OCI-LY1 (cell line): Measurements from ENCODE around the gene SEMA6B.

Experiments
- H2AFZ ChIP-seq: fragments of 200-600 bp; sonication (generic), shearing (Covaris generic); 2 replicates; pipeline ENCODE4 v1.6.0; 2014; ENCODE audit warnings: antibody characterized with exemption, mild to moderate bottlenecking, low read length
- H3F3A ChIP-seq: fragments of 200-600 bp; sonication (generic), shearing (Covaris generic); 2 replicates; pipeline ENCODE4 v1.6.0; 2014; ENCODE audit warnings: mild to moderate bottlenecking, antibody characterized with exemption, low read length, moderate library complexity; ENCODE audit not compliant: insufficient read depth
- H3K27ac ChIP-seq: fragments of 200-600 bp; sonication (generic); 2 replicates; pipeline ENCODE4 v1.5.1; 2014; ENCODE audit warnings: low read length, mixed run types, mild to moderate bottlenecking, low read depth; ENCODE audit not compliant: poor library complexity, severe bottlenecking
- H3K27me3 ChIP-seq: fragments of 200-600 bp; sonication (generic); 2 replicates; pipeline ENCODE4 v1.6.0; 2014; ENCODE audit warnings: antibody characterized with exemption, mild to moderate bottlenecking, low read length, moderate library complexity; ENCODE audit not compliant: insufficient read depth
- H3K36me3 ChIP-seq: fragments of 200-600 bp; sonication (generic); 2 replicates; pipeline ENCODE4 v1.6.1; 2014; ENCODE audit warnings: mild to moderate bottlenecking, antibody characterized with exemption, low read length, moderate library complexity, mixed read lengths; ENCODE audit not compliant: insufficient read depth
- H3K4me1 ChIP-seq: fragments of 200-600 bp; sonication (generic); 2 replicates; pipeline ENCODE4 v1.5.1; 2014; ENCODE audit warnings: mild to moderate bottlenecking, low read length, moderate library complexity; ENCODE audit not compliant: insufficient read depth, severe bottlenecking
- H3K4me2 ChIP-seq: fragments of 200-600 bp; sonication (generic), shearing (Covaris generic); 2 replicates; pipeline ENCODE4 v1.6.1; 2014; ENCODE audit warnings: low read length
- H3K4me3 ChIP-seq: fragments of 200-600 bp; sonication (generic); 2 replicates; pipeline ENCODE4 v1.5.1; 2014; ENCODE audit warnings: low read length, low read depth, mild to moderate bottlenecking, mixed read lengths; ENCODE audit not compliant: poor library complexity, severe bottlenecking
- H3K79me2 ChIP-seq: fragments of 200-600 bp; shearing (Covaris generic); 2 replicates; pipeline ENCODE4 v1.6.1; 2016; ENCODE audit warnings: mixed run types, low read length, mixed read lengths; ENCODE audit not compliant: insufficient read depth
- H3K9ac ChIP-seq: fragments of 200-600 bp; sonication (generic), shearing (Covaris generic); 2 replicates; pipeline ENCODE4 v1.6.1; 2014; ENCODE audit warnings: mild to moderate bottlenecking, low read length, mixed read lengths
- H3K9me2 ChIP-seq: fragments of 200-600 bp; sonication (generic), shearing (Covaris generic); 2 replicates; pipeline ENCODE4 v1.6.1; 2014; ENCODE audit warnings: low read depth, mild to moderate bottlenecking, low read length, mixed read lengths
- H3K9me3 ChIP-seq: fragments of 200-600 bp; shearing (Covaris generic); 2 replicates; pipeline ENCODE4 v1.6.1; 2014; ENCODE audit warnings: low read length, mixed read lengths
- H4K20me1 ChIP-seq: fragments of 200-600 bp; sonication (generic), shearing (Covaris generic); 2 replicates; pipeline ENCODE4 v1.6.0; 2016; ENCODE audit warnings: mild to moderate bottlenecking, low read length; ENCODE audit not compliant: insufficient read depth
- CTCF ChIP-seq: fragments of 200-600 bp; sonication (generic), shearing (Covaris generic); IDR thresholded peaks from 2 replicates; pipeline ENCODE4 v1.5.1; 2017; ENCODE audit warnings: mild to moderate bottlenecking, antibody characterized with exemption, low read length, moderate library complexity, mixed read lengths
- EZH2 ChIP-seq: fragments of 200-600 bp; sonication (generic), shearing (Covaris generic); IDR thresholded peaks from 2 replicates; pipeline ENCODE4 v1.8.0; 2017; ENCODE audit warnings: borderline replicate concordance, mixed run types, mild to moderate bottlenecking, antibody characterized with exemption, low read length, moderate library complexity, mixed read lengths

Gene SEMA6B

GRCh38 chr19:4559569-4559968 lies at the start of gene SEMA6B:
TSS of gene SEMA6B (minus strand) at chr19:4559684. CDS start at chr19:4558457, 1,227 bp downstream.
- Histone ChIP-seq H3F3A (no peaks in the 10 kb centered on the region), H3K9ac (no peak within 1 kb of the TSS)

GRCh38 chr19:4606921-4607678 lies 47.6 kb upstream of the SEMA6B start:
- Histone ChIP-seq H3K9me2 (no peaks in the 10 kb centered on the region), H3K36me3 (no peaks in the 10 kb centered on the region), H3K9me3 (no peaks in the 10 kb centered on the region), H3F3A (no peaks in the 10 kb centered on the region), H3K27me3 (peaks cover 13% of the 10 kb centered on the region; the same call in 1 of the 2 replicates), H2AFZ (no peak overlapping the region), H3K79me2 (no peaks in the 10 kb centered on the region), H3K4me3 (peak overlapping the region; percentile 13), H4K20me1 (no peaks in the 10 kb centered on the region), H3K4me2 (peak overlapping the region; percentile 34; the same call in 1 of the 2 replicates), H3K4me1 (peaks cover 12% of the 10 kb centered on the region), H3K27ac (no peak overlapping the region), H3K9ac (no peak overlapping the region)
- TF ChIP-seq CTCF: peak; percentile 18; the same call in 1 of the 2 replicates
- no peak for TF ChIP-seq EZH2

More at GRCh38 chr19:4559569-4559968, at the start of gene SEMA6B:
- no peaks in the 10 kb centered on the region for H3K4me1 ChIP-seq
- H3K27ac ChIP-seq: no peak within 1 kb of the TSS
- no peak within 1 kb of the TSS for H3K4me3 ChIP-seq
- H2AFZ ChIP-seq: no peak within 1 kb of the TSS
- H3K36me3 ChIP-seq: no peaks in the 10 kb centered on the region
- no peaks in the 10 kb centered on the region for H3K27me3 ChIP-seq
- no peaks in the 10 kb centered on the region for H3K79me2 ChIP-seq
- no peaks in the 10 kb centered on the region for H4K20me1 ChIP-seq
- TF ChIP-seq EZH2: no peak
- TF ChIP-seq CTCF: no peak
- no peaks in the 10 kb centered on the region for H3K9me3 ChIP-seq
- H3K4me2 ChIP-seq: no peak within 1 kb of the TSS
- no peaks in the 10 kb centered on the region for H3K9me2 ChIP-seq

- H3K9me2 ChIP-seq: no peaks in the 10 kb centered on the region
- no peak overlapping the region for H3K4me3 ChIP-seq
- H3K27me3 ChIP-seq: peaks cover 13% of the 10 kb centered on the region; the same call in 1 of the 2 replicates
- no peak overlapping the region for H2AFZ ChIP-seq
- no peaks in the 10 kb centered on the region for H3K36me3 ChIP-seq
- H3K79me2 ChIP-seq: no peaks in the 10 kb centered on the region
- H3K4me2 ChIP-seq: no peak overlapping the region
- H3K27ac ChIP-seq: no peak overlapping the region
- H3K9me3 ChIP-seq: no peaks in the 10 kb centered on the region
- no peak for TF ChIP-seq CTCF
- peaks cover 12% of the 10 kb centered on the region for H3K4me1 ChIP-seq
- no peaks in the 10 kb centered on the region for H3F3A ChIP-seq
- H3K9ac ChIP-seq: no peak overlapping the region
- H4K20me1 ChIP-seq: no peaks in the 10 kb centered on the region
These were observed 46.7 kb upstream of the SEMA6B start for GRCh38 chr19:4606181-4606580.
